Measurements from ENCODE around the gene CYP11A1.

Gene CYP11A1

DNA sequence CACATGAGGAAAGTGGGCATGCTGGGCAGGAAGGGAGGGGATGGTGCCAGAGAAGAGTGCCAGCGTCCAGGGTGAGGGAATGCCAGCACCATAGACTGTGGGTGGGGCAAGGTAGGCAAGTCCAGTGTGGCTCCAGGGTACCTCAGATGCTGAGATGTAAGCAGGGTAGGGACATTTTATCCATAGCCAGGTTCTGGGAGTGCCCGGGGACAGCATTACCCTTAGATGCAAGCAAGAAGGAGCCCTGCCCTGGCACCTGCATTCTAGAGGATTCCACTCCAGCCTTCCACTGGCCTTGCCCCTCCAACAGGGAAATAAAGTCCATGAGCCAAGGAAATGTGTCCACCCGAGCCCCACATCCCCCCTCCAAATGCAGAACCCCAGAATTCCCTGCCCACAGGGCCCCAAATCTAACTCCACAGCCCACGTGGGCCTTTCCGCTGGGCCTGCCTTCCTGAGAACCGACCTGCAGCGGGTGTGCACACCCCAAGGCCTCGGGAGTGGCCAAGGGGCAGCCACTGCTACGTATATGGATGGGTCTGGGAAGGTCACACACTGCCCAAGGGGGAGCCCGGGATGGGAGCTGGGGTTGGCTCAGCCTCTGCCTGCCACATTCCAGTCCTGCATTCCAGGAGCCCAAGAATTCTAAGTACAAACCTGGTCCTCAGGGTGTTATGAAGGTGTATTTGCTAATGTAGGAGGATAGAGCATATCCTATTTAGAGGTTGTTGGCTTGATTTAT is 20.3 kb upstream of the CYP11A1 start:
- no peak for DNase-seq

GRCh38 chr15:74387141-74387541 is 19.7 kb upstream of the CYP11A1 start:
- no peak for DNase-seq

DNA sequence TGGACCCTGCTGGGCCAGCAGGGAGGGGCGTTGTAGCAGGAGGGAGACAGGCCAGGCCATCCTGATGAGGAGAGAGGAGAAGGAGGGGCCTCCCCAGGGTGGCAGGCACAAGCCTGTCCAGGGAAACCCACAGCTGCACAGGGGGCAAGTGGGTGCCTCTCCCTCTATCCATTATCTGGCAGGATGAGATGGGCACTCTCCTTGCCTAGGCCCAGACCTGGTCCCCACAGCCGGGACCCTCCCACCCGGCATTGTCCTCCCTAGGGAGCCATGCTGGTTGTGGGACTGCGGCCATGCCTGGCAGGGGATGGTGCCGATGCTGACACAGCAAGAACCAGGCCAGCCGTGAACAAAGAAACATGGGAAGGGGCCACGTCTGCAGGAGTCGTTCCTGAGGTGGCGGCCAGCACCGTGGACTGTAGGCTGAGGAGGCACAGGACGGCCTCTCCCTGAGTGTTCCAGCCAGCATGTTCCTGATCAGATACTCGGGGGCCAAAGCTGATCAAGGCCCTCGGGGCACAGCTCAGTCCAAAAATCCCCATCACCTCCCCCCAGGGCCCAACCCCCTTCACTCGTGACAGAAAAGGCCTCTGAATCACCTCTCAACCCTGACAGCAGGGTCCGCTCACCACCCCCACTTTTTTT is 19.2 kb upstream of the CYP11A1 start:
- DNase-seq: no peak

- no peak for DNase-seq
Measured at GRCh38 chr15:74385733-74386132, 18.3 kb upstream of the CYP11A1 start.

GRCh38 chr15:74384881-74385643 is 17.6 kb upstream of the CYP11A1 start:
- no peak for DNase-seq

DNA sequence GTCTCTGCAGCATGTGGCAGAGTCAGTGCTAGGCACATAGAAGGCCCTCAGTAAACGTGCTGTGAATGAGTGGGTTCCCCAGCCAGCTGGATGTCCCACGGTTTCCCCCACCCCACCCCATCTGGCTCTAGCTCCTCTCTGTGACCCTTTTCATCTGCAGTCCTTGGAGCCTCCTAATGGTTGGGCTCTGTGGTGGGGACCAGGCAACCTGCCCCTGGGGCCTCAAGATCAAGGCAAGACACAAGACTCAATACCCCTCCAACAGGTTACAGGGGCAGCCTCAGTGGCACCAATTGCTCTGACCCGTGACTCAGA is 17.1 kb upstream of the CYP11A1 start:
- no peak for DNase-seq

- DNase-seq: no peak
Measured at GRCh38 chr15:74383695-74384565, 16.5 kb upstream of the CYP11A1 start.

DNA sequence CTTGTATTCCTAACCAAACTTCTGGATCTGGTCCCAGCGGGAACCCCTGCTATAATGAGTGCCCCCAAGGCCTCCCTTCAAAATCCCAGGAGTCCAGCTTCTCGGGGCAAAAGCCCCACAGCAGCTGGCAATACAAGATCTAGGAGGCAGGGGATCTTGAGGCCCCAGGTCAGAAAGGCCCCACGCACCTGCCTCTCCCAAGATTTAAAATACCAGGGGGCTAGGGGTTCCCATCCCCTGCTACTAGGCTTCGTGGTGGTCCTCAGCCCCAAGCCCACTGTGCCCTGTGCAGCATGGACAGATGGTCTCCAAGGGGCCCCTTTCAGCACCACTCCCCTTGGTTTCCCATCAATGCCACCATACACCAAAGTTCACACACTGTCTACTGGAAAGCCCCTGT is 15.8 kb upstream of the CYP11A1 start:
- DNase-seq: no peak

- DNase-seq: peak; percentile 73
Measured at GRCh38 chr15:74382004-74382816, 14.8 kb upstream of the CYP11A1 start.

GRCh38 chr15:74381481-74381880 is 14.0 kb upstream of the CYP11A1 start:
- DNase-seq: no peak

- no peak for DNase-seq
Measured at GRCh38 chr15:74381190-74381453, 13.7 kb upstream of the CYP11A1 start.

- no peak for DNase-seq
Measured at GRCh38 chr15:74380361-74381189, 13.1 kb upstream of the CYP11A1 start.

DNA sequence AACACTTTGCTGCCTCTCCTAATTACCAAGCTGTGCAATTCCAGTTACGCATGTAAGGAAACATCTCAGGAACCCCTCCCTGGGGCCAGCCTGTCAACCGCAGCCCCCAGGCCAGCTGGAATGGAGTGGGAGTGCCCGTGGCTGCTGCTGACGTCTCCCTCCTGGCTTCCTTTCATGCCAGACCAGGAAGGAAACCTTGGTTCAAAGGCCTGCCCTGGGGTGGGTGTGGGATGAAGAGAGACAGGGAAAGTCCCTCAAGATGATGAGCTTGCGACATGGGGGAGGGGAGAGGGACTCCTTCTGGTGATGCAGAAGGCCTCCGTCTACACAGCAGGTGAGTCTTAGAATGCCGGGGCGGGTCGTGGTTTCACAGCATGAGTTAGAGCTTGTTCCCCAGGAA is 11.4 kb upstream of the CYP11A1 start:
- DNase-seq: no peak

- no peak for DNase-seq
Measured at GRCh38 chr15:74377831-74378766, 10.7 kb upstream of the CYP11A1 start.

DNA sequence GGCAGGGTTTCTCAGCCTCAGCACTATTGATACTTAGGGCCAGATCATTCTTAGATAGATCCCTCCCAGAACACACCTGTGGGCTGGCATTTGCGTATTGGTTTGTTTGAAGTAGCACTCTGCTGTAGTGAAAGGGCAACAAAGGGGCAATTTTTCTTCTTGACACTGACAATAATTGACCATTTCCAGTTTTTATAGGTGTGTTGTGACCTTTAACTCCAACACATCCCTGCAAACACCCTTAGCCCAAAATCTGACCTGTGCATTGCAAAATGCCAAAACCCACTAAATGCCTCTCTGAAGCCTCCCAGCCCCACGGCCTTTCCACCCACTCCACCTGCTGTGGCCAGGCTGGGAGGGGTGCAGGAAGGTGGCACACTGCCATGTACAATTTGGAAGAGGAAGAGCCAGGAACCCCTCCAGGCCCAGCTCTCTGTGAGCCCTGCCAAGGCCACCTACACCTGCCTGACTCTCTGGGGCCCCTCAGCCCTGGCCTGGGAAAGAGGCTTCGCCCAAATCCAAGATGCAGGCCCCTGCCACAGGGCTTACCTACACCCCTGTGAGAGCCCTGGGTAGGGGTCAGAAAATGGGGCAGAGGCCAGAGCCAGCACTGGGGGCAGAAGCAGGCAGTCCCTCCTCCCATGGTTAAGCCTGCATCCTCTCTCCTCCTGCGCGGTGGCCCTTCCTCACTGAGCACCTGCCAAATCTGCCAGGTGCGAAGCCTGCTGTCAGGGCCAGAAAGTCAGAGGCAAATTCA is 9.6 kb upstream of the CYP11A1 start:
- no peak for DNase-seq

DNA sequence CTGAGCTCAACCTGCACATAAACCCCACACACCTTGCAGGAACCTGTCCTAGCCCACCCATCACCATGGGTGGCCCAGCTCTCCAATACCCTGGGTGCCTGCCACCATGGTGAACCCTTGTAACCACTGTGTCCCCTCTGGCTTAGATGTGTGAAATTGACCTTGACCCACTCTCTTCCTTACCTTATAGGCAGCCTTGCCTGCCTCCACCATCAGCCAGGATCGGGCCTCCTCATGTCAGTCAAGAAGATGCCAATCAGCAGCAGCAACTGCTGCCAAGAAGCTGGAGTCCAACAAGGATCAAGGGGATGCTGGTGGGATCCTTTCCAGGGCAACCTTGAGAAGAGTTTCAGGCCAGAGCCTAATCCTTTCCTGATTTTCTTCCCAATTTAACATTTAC is 8.8 kb upstream of the CYP11A1 start:
- no peak for DNase-seq

DNA sequence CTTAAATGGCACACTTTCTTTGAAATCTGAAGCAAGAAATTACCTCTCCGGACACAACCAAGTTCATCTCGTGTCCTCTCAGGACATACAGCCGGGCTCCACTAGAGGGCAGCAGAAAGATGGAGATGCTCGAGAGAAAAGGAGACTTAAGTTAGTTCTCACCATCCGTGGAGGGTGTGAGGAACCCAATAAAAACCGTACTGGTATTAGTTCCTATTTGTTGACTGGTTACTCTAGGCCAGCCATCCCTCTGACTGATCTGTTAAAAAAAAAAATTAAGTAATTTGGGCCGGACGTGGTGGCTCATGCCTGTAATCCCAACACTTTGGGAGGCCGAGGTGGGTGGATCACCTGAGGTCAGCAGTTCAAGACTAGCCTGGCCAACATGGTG is 7.9 kb upstream of the CYP11A1 start:
- peak; percentile 25 for DNase-seq

DNA sequence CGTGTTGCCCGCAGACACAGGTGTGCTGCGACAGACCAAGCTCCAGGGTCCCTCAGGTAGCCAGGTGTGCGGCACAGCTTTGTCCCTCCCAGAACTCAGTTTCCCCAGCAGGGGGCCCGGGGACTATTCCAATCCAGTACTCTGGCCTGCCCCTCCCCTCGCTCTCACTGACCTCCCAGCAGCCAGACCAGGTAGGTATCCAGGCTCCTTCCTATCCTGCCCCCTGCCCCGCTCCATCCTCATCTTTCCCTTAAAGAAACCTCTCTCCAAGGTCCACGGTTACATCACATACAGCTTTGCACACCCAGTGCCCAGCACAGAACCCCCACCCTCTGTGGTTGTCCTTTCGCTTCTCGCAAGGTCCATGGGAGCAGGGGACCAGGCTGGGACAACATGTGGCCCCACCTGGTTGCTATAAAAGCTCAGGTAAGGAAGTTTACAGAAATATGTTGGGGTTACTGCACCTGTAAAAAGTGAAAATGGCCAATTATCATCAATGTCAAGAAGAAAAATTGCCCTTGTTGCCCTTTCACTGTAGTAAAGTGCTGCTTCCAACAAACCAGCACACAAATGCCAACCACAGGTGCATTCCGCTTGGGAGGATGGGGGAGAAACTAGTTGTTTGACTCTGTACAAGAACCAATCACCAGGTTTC is 7.3 kb upstream of the CYP11A1 start:
- DNase-seq: no peak

Measured in GOT3 (cell line).